ENCODE results near the gene DNAJB11. TPM values are rescaled to one million over a fixed set of nuclear protein-coding genes. Genes with fewer than 3 reads are reported as not detected.

The DNAJB11 gene
- total and polyA plus RNA-seq, 2 experiments from 2014 or later = 72.6 to 85.6 TPM

GRCh38 chr3:186549497-186549896, 21.0 kb upstream of the DNAJB11 start (continued):
- TF ChIP-seq CTCF (conservative IDR thresholded peaks at IDR 0.05; ENCODE audit: low read depth in 2 of 2) (no peak), ZNF114 (CRISPR knock-in tag; IDR thresholded peaks at IDR 0.05) (no peak)

- no peak overlapping the region for H3K27ac ChIP-seq (ENCODE audit: low read depth)
- no peak overlapping the region for H3K4me3 ChIP-seq
- Mint-ChIP-seq H3K27ac (no peak overlapping the region), H3K9me3 (no peaks in the 10 kb centered on the region), H3K27me3 (ENCODE audit: insufficient read depth, low read depth, poor library complexity) (no peaks in the 10 kb centered on the region), H3K4me3 (no peak overlapping the region), H3K4me1 (no peaks in the 10 kb centered on the region), H3K36me3 (ENCODE audit: low read depth) (peaks cover 20% of the 10 kb centered on the region)
- no peaks in the 10 kb centered on the region for H3K79me2 ChIP-seq (replicated peaks; ENCODE audit: insufficient read depth)
- H2AFZ ChIP-seq = no peak overlapping the region
- DNase-seq (ENCODE audit: low spot score) (no peak), ATAC-seq (no peak)
- peaks cover 4% of the 10 kb centered on the region for H4K20me1 ChIP-seq (replicated peaks; ENCODE audit: insufficient read depth)
- no peaks in the 10 kb centered on the region for H3K9me2 ChIP-seq (ENCODE audit: insufficient read depth)
- TF ChIP-seq POLR2AphosphoS5 (IDR thresholded peaks at IDR 0.05; ENCODE audit: low read depth) (no peak), NANOG (IDR thresholded peaks at IDR 0.05; ENCODE audit: borderline replicate concordance) (no peak), ZNF114 (CRISPR knock-in tag; IDR thresholded peaks at IDR 0.05) (no peak), EZH2 (IDR thresholded peaks at IDR 0.05; ENCODE audit: low read depth, unreplicated experiment) (no peak), CTCF (conservative IDR thresholded peaks at IDR 0.05; ENCODE audit: low read depth in 2 of 2) (peak in 1 of 2 experiments; percentile 31; a peak in 1 of 4 replicates)
- no peak overlapping the region for H3K4me2 ChIP-seq
- H3K36me3 ChIP-seq (ENCODE audit: insufficient read depth) = peaks cover 11% of the 10 kb centered on the region; the same call in 1 of the 2 replicates
- no peaks in the 10 kb centered on the region for H3F3A ChIP-seq (replicated peaks; ENCODE audit: low read depth)
- no peaks in the 10 kb centered on the region for H3K4me1 ChIP-seq (ENCODE audit: insufficient read depth)
- H3K27me3 ChIP-seq (ENCODE audit: insufficient read depth) = no peaks in the 10 kb centered on the region
Observed at GRCh38 chr3:186551387-186551786, 19.1 kb upstream of the DNAJB11 start.

- Mint-ChIP-seq H3K27ac (no peak overlapping the region), H3K4me3 (no peak overlapping the region)
- no peak for TF ChIP-seq ZNF331 (CRISPR knock-in tag; IDR thresholded peaks at IDR 0.05; ENCODE audit: low read depth)
- TF ChIP-seq CTCF (conservative IDR thresholded peaks at IDR 0.05; ENCODE audit: low read depth in 2 of 2) = no peak
- TF ChIP-seq JUNB (IDR thresholded peaks at IDR 0.05; ENCODE audit: unreplicated experiment) = no peak
- no peak for TF ChIP-seq EZH2 (IDR thresholded peaks at IDR 0.05; ENCODE audit: low read depth, unreplicated experiment)
- no peak for TF ChIP-seq CREB1 (CRISPR knock-in tag; IDR thresholded peaks at IDR 0.05; ENCODE audit: low read depth)
- TF ChIP-seq POLR2AphosphoS5 (IDR thresholded peaks at IDR 0.05; ENCODE audit: low read depth) = no peak
- no peak for TF ChIP-seq REST (IDR thresholded peaks at IDR 0.05; ENCODE audit: unreplicated experiment)
- TF ChIP-seq STAT1 (IDR thresholded peaks at IDR 0.05; ENCODE audit: unreplicated experiment) = no peak
Observed at GRCh38 chr3:186552408-186553031, 18.0 kb upstream of the DNAJB11 start.

More at GRCh38 chr3:186552408-186553031, 18.0 kb upstream of the DNAJB11 start:
- no peaks in the 10 kb centered on the region for H3K4me1 ChIP-seq (ENCODE audit: insufficient read depth)
- H3K36me3 ChIP-seq (ENCODE audit: insufficient read depth) = peaks cover 11% of the 10 kb centered on the region; the same call in 1 of the 2 replicates
- no peaks in the 10 kb centered on the region for H3K27me3 ChIP-seq (ENCODE audit: insufficient read depth)
- no peak overlapping the region for H2AFZ ChIP-seq
- H3K9me2 ChIP-seq (ENCODE audit: insufficient read depth) = no peaks in the 10 kb centered on the region
- H3K79me2 ChIP-seq (replicated peaks; ENCODE audit: insufficient read depth) = no peaks in the 10 kb centered on the region
- no peak overlapping the region for H3K4me2 ChIP-seq
- DNase-seq (ENCODE audit: low spot score) = no peak
- Mint-ChIP-seq H3K4me1 (no peaks in the 10 kb centered on the region), H3K9me3 (no peaks in the 10 kb centered on the region), H3K27me3 (ENCODE audit: insufficient read depth, low read depth, poor library complexity) (no peaks in the 10 kb centered on the region), H3K36me3 (ENCODE audit: low read depth) (peaks cover 23% of the 10 kb centered on the region)
- no peak for ATAC-seq
- H3K27ac ChIP-seq (ENCODE audit: low read depth) = no peak overlapping the region
- H3K4me3 ChIP-seq = no peak overlapping the region
- H4K20me1 ChIP-seq (replicated peaks; ENCODE audit: insufficient read depth) = peaks cover 4% of the 10 kb centered on the region
- no peaks in the 10 kb centered on the region for H3F3A ChIP-seq (replicated peaks; ENCODE audit: low read depth)
